HCT116 (cell line): ENCODE results near the gene TDO2. TPM values are rescaled to one million over a fixed set of nuclear protein-coding genes. Genes with fewer than 3 reads are reported as not detected.

Experiments
- ATAC-seq: fragments of 200-7000 bp; cut with Tn5 transposase; 2 replicates; pipeline ENCODE4 v1.9.1; 2020; ENCODE audit warnings: mild to moderate bottlenecking, moderate library complexity
- BruUV-seq: library from RNA; stranded (reverse); fragments of 400-500 nt; replicated peaks from 2 replicates; lab custom pipeline; 2021; lab: Mats Ljungman, UMichigan
- CTCF ChIA-PET: fragments of 300-600 bp; sonication (Branson Sonifier 250); formaldehyde crosslinking; loops from one replicate; lab custom pipeline; 2021; ENCODE audit warnings: antibody characterized with exemption; lab: Charles Lee
- POLR2A ChIA-PET: fragments of 300-600, 350-600 bp; sonication (Branson Sonifier 250); formaldehyde crosslinking; loops from one replicate; lab custom pipeline; 2021; ENCODE audit warnings: antibody characterized with exemption; lab: Charles Lee
- RAD21 ChIA-PET, 2 experiments: fragments of 300-600 bp; sonication (Branson Sonifier 250); formaldehyde crosslinking; loops; one replicate each; lab custom pipeline; 2023; ENCODE audit warnings: low total read pairs in 2 of 2; ENCODE audit not compliant: uncharacterized antibody in 2 of 2, unreplicated experiment in 2 of 2, low non-redundant PET in 1 of 2; lab: Charles Lee
- DNase-seq: peaks from one replicate; pipeline ENCODE4 v3.0.0-alpha.2; 2010; ENCODE audit warnings: low read depth, low spot score
- H2AFZ ChIP-seq: fragments of 200-600 bp; shearing (Covaris generic), sonication (generic); 2 replicates; pipeline ENCODE4 v1.6.1; 2017; ENCODE audit warnings: low read depth, mixed run types, mixed read lengths, antibody characterized with exemption, low read length; ENCODE audit not compliant: poor library complexity, severe bottlenecking
- H3K27ac ChIP-seq: 2 replicates; pipeline ENCODE4 v1.5.1; 2012; ENCODE audit warnings: low read depth, low read length
- H3K27me3 ChIP-seq: fragments of 200-600 bp; sonication (generic); 2 replicates; pipeline ENCODE4 v1.6.1; 2016; ENCODE audit warnings: mixed run types, low read length, mixed read lengths; ENCODE audit not compliant: insufficient read depth
- H3K36me3 ChIP-seq, 2 experiments: fragments of 200-500 bp in 1 of 2; fragments of 200-600 bp in 1 of 2; sonication (Bioruptor generic) in 1 of 2; sonication (generic) in 1 of 2; 2 replicates each; pipeline versions ENCODE4 v1.5.1 to v1.6.1; 2014 to 2016; ENCODE audit warnings: low read length in 2 of 2, inconsistent platforms in 1 of 2, mixed read lengths in 1 of 2, mixed run types in 1 of 2; ENCODE audit not compliant: insufficient read depth in 2 of 2, control insufficient read depth in 1 of 2
- H3K4me1 ChIP-seq, 2 experiments: fragments of 200-600 bp in 1 of 2; sonication (generic) in 1 of 2; 2 replicates each; pipeline versions ENCODE4 v1.5.1 to v1.6.1; 2012 to 2017; ENCODE audit warnings: low read length in 2 of 2, inconsistent platforms in 1 of 2, mild to moderate bottlenecking in 1 of 2, mixed read lengths in 1 of 2, mixed run types in 1 of 2, moderate library complexity in 1 of 2; ENCODE audit not compliant: insufficient read depth in 2 of 2, control insufficient read depth in 1 of 2
- H3K4me2 ChIP-seq: fragments of 200-600 bp; sonication (generic); 2 replicates; pipeline ENCODE4 v1.6.1; 2017; ENCODE audit warnings: mixed run types, low read length, mixed read lengths
- H3K4me3 ChIP-seq, 2 experiments: fragments of 200-600 bp in 1 of 2; sonication (generic) in 1 of 2; replicated peaks in 1 of 2; 2 replicates each; pipeline ENCODE4 v1.5.1; 2011 to 2016; ENCODE audit warnings: low read length in 2 of 2, control low read depth in 1 of 2, low read depth in 1 of 2, mild to moderate bottlenecking in 1 of 2, mixed read lengths in 1 of 2, mixed run types in 1 of 2
- H3K79me2 ChIP-seq: fragments of 200-600 bp; sonication (generic); 2 replicates; pipeline ENCODE4 v1.6.1; 2017; ENCODE audit warnings: mild to moderate bottlenecking, mixed run types, low read length, moderate library complexity, mixed read lengths; ENCODE audit not compliant: insufficient read depth
- H3K9ac ChIP-seq: fragments of 200-600 bp; sonication (generic); 2 replicates; pipeline ENCODE4 v1.6.1; 2016; ENCODE audit warnings: low read length, mixed read lengths
- H3K9me2 ChIP-seq: fragments of 200-600 bp; sonication (generic), shearing (Covaris generic); 2 replicates; pipeline ENCODE4 v1.6.1; 2017; ENCODE audit warnings: mixed run types, mild to moderate bottlenecking, moderate library complexity; ENCODE audit not compliant: insufficient read depth
- H3K9me3 ChIP-seq, 2 experiments: fragments of 200-500 bp in 1 of 2; fragments of 200-600 bp in 1 of 2; sonication (Bioruptor generic) in 1 of 2; sonication (generic) in 1 of 2; 2 replicates each; pipeline ENCODE4 v1.6.1; 2014 to 2017; ENCODE audit warnings: low read length in 2 of 2, mixed read lengths in 2 of 2, inconsistent platforms in 1 of 2, low read depth in 1 of 2, mild to moderate bottlenecking in 1 of 2, mixed run types in 1 of 2, moderate library complexity in 1 of 2; ENCODE audit not compliant: control insufficient read depth in 1 of 2, insufficient read depth in 1 of 2
- H4K20me1 ChIP-seq: fragments of 200-600 bp; sonication (generic), shearing (Covaris generic); 2 replicates; pipeline ENCODE4 v1.6.1; 2017; ENCODE audit warnings: mixed run types, mild to moderate bottlenecking, moderate library complexity; ENCODE audit not compliant: insufficient read depth
- CEBPB ChIP-seq: IDR thresholded peaks from 2 replicates; pipeline ENCODE4 v1.6.1; 2012; ENCODE audit warnings: low read depth
- EGR1 ChIP-seq: IDR thresholded peaks from 2 replicates; pipeline ENCODE4 v1.6.1; 2012; ENCODE audit warnings: low read depth
- ELF1 ChIP-seq: IDR thresholded peaks from 2 replicates; pipeline ENCODE4 v1.6.1; 2012; ENCODE audit warnings: low read depth, borderline replicate concordance
- EZH2 ChIP-seq: fragments of 200-600 bp; sonication (generic); IDR thresholded peaks from 2 replicates; pipeline ENCODE4 v1.6.1; 2017; ENCODE audit warnings: antibody characterized with exemption, mixed run types
- EZH2phosphoT487 ChIP-seq: fragments of 200-600 bp; IDR thresholded peaks from 2 replicates; pipeline ENCODE4 v1.6.1; 2018; ENCODE audit warnings: antibody characterized with exemption, borderline replicate concordance
- FOSL1 ChIP-seq: IDR thresholded peaks from 2 replicates; pipeline ENCODE4 v1.6.1; 2012; ENCODE audit warnings: low read depth
- JUND ChIP-seq: IDR thresholded peaks from 2 replicates; pipeline ENCODE4 v1.6.1; 2012
- POLR2A ChIP-seq: IDR thresholded peaks from 2 replicates; pipeline ENCODE4 v1.7.0; 2011; ENCODE audit warnings: borderline replicate concordance; ENCODE audit not compliant: insufficient read depth, insufficient read length; ENCODE audit errors: extremely low read depth
- POLR2AphosphoS5 ChIP-seq: IDR thresholded peaks from 2 replicates; pipeline ENCODE4 v1.6.1; 2011; ENCODE audit warnings: mild to moderate bottlenecking, low read depth, low read length, moderate library complexity
- RAD21 ChIP-seq: IDR thresholded peaks from 2 replicates; pipeline ENCODE4 v1.6.1; 2012; ENCODE audit warnings: low read depth, mild to moderate bottlenecking
- SRF ChIP-seq: IDR thresholded peaks from 2 replicates; pipeline ENCODE4 v1.6.1; 2012; ENCODE audit warnings: low read depth
- TCF7L2 ChIP-seq: IDR thresholded peaks from 2 replicates; pipeline ENCODE4 v1.7.0; 2011; ENCODE audit warnings: borderline replicate concordance, inconsistent platforms; ENCODE audit not compliant: insufficient read depth, insufficient read length; ENCODE audit errors: extremely low read depth
- YY1 ChIP-seq: IDR thresholded peaks from 2 replicates; pipeline ENCODE4 v1.6.1; 2011; ENCODE audit warnings: low read length, low read depth, moderate library complexity, mild to moderate bottlenecking; ENCODE audit not compliant: insufficient replicate concordance; ENCODE audit errors: extremely low read depth
- ZFX ChIP-seq: fragments of 450-650 bp; IDR thresholded peaks from 2 replicates; pipeline ENCODE4 v1.6.1; 2017
- ZNF274 ChIP-seq: fragments of 200-500 bp; sonication (Bioruptor generic); IDR thresholded peaks from 2 replicates; pipeline ENCODE4 v1.6.1; 2014; ENCODE audit warnings: mild to moderate bottlenecking, low read depth, low read length, inconsistent platforms
- intact Hi-C: fragments of 100-400 bp; cut with micrococcal nuclease; formaldehyde crosslinking; loops from 2 replicates; pipeline ENCODE4 v1.10.0; 2022
- total RNA-seq: library from RNA; stranded (reverse); gene quantifications from one replicate; pipeline ENCODE4 v1.2.1, GENCODE V29; 2021; ENCODE audit not compliant: unreplicated experiment
- TF ChIP-seq, protein P1 (sequence below): IDR thresholded peaks from 2 replicates; pipeline ENCODE4 v1.6.1; 2012
- TF ChIP-seq, protein P2 (sequence below): IDR thresholded peaks from 2 replicates; pipeline ENCODE4 v1.6.1; 2012
- TF ChIP-seq, protein P3 (sequence below): IDR thresholded peaks from 2 replicates; pipeline ENCODE4 v1.6.1; 2012; ENCODE audit warnings: low read depth
- TF ChIP-seq, protein P4 (sequence below), 3 experiments: fragments of 200-600 bp in 1 of 3; sonication (generic) in 1 of 3; IDR thresholded peaks in 2 of 3; conservative IDR thresholded peaks in 1 of 3; 2 replicates each; pipeline ENCODE4 v1.5.1; 2012 to 2017; ENCODE audit warnings: low read depth in 2 of 3, low read length in 2 of 3, antibody characterized with exemption in 1 of 3, borderline replicate concordance in 1 of 3, control low read depth in 1 of 3, mild to moderate bottlenecking in 1 of 3, mixed read lengths in 1 of 3, mixed run types in 1 of 3, moderate library complexity in 1 of 3; ENCODE audit not compliant: insufficient read depth in 1 of 3
- TF ChIP-seq, protein P5 (sequence below): IDR thresholded peaks from 2 replicates; pipeline ENCODE4 v1.6.1; 2011; ENCODE audit warnings: mild to moderate bottlenecking, low read length, moderate library complexity; ENCODE audit not compliant: insufficient replicate concordance; ENCODE audit errors: extremely low read depth

TDO2 gene
- total RNA-seq, 1 experiment from 2014 or later: 0.27 TPM

DNA sequence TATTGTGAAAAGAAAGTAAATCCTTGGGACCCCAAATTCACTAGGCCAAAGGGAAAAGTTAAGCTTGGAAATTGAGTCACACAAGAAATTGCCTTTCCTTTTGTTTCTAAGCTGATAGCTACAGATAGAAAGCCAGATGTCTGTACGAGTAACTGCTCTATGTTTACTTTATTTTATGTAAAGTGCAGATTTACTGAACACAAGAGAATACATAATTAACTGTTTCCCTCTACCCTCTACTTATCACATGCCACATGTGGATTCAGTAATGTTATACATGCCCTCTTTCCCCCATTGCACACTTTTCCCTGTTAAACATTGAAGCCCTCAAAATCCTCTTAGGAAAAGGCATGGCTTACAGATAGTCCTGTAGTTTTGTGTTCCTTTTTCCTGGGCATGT is 16.5 kb upstream of the TDO2 start:
- Histone ChIP-seq H3K9me3 (no peaks in the 10 kb centered on the region), H3K27ac (no peak overlapping the region), H3K4me2 (no peak overlapping the region), H3K4me3 (no peak overlapping the region), H3K9ac (no peak overlapping the region), H4K20me1 (no peaks in the 10 kb centered on the region), H3K9me2 (no peaks in the 10 kb centered on the region), H3K79me2 (no peaks in the 10 kb centered on the region), H3K36me3 (no peaks in the 10 kb centered on the region), H3K27me3 (no peaks in the 10 kb centered on the region), H3K4me1 (no peaks in the 10 kb centered on the region), H2AFZ (no peak overlapping the region)
- RAD21 ChIA-PET: no interaction called here
- CTCF ChIA-PET: no interaction called here
- BruUV-seq: no TSS peak
- POLR2A ChIA-PET: no interaction called here
- TF ChIP-seq EGR1 (no peak), ELF1 (no peak), ZFX (no peak), EZH2phosphoT487 (no peak), CEBPB (no peak), POLR2AphosphoS5 (no peak), SRF (no peak), EZH2 (no peak), JUND (no peak), POLR2A (no peak), YY1 (no peak), FOSL1 (no peak), ZNF274 (no peak), RAD21 (no peak), TCF7L2 (no peak)
- TF ChIP-seq, protein P1, sequence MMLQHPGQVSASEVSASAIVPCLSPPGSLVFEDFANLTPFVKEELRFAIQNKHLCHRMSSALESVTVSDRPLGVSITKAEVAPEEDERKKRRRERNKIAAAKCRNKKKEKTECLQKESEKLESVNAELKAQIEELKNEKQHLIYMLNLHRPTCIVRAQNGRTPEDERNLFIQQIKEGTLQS: no peak
- TF ChIP-seq, protein P2, sequence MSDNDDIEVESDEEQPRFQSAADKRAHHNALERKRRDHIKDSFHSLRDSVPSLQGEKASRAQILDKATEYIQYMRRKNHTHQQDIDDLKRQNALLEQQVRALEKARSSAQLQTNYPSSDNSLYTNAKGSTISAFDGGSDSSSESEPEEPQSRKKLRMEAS: no peak
- TF ChIP-seq, protein P3, sequence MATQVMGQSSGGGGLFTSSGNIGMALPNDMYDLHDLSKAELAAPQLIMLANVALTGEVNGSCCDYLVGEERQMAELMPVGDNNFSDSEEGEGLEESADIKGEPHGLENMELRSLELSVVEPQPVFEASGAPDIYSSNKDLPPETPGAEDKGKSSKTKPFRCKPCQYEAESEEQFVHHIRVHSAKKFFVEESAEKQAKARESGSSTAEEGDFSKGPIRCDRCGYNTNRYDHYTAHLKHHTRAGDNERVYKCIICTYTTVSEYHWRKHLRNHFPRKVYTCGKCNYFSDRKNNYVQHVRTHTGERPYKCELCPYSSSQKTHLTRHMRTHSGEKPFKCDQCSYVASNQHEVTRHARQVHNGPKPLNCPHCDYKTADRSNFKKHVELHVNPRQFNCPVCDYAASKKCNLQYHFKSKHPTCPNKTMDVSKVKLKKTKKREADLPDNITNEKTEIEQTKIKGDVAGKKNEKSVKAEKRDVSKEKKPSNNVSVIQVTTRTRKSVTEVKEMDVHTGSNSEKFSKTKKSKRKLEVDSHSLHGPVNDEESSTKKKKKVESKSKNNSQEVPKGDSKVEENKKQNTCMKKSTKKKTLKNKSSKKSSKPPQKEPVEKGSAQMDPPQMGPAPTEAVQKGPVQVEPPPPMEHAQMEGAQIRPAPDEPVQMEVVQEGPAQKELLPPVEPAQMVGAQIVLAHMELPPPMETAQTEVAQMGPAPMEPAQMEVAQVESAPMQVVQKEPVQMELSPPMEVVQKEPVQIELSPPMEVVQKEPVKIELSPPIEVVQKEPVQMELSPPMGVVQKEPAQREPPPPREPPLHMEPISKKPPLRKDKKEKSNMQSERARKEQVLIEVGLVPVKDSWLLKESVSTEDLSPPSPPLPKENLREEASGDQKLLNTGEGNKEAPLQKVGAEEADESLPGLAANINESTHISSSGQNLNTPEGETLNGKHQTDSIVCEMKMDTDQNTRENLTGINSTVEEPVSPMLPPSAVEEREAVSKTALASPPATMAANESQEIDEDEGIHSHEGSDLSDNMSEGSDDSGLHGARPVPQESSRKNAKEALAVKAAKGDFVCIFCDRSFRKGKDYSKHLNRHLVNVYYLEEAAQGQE: no peak
- TF ChIP-seq, protein P4, sequence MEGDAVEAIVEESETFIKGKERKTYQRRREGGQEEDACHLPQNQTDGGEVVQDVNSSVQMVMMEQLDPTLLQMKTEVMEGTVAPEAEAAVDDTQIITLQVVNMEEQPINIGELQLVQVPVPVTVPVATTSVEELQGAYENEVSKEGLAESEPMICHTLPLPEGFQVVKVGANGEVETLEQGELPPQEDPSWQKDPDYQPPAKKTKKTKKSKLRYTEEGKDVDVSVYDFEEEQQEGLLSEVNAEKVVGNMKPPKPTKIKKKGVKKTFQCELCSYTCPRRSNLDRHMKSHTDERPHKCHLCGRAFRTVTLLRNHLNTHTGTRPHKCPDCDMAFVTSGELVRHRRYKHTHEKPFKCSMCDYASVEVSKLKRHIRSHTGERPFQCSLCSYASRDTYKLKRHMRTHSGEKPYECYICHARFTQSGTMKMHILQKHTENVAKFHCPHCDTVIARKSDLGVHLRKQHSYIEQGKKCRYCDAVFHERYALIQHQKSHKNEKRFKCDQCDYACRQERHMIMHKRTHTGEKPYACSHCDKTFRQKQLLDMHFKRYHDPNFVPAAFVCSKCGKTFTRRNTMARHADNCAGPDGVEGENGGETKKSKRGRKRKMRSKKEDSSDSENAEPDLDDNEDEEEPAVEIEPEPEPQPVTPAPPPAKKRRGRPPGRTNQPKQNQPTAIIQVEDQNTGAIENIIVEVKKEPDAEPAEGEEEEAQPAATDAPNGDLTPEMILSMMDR (IDR thresholded peaks at IDR 0.05 in 2 of 3, conservative IDR thresholded peaks at IDR 0.05 in 1 of 3; ENCODE audit: borderline replicate concordance in 1 of 3, insufficient read depth in 1 of 3, low read depth in 2 of 3, low read length in 2 of 3): no peak
- TF ChIP-seq, protein P5, sequence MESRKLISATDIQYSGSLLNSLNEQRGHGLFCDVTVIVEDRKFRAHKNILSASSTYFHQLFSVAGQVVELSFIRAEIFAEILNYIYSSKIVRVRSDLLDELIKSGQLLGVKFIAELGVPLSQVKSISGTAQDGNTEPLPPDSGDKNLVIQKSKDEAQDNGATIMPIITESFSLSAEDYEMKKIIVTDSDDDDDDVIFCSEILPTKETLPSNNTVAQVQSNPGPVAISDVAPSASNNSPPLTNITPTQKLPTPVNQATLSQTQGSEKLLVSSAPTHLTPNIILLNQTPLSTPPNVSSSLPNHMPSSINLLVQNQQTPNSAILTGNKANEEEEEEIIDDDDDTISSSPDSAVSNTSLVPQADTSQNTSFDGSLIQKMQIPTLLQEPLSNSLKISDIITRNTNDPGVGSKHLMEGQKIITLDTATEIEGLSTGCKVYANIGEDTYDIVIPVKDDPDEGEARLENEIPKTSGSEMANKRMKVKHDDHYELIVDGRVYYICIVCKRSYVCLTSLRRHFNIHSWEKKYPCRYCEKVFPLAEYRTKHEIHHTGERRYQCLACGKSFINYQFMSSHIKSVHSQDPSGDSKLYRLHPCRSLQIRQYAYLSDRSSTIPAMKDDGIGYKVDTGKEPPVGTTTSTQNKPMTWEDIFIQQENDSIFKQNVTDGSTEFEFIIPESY: no peak
- intact Hi-C loops: no loop called here
- DNase-seq (no peak), ATAC-seq (no peak)
